HepG2 (cell line): Measurements from ENCODE around the gene CD180. TPM values are rescaled to one million over a fixed set of nuclear protein-coding genes. Genes with fewer than 3 reads are reported as not detected.

Experiments
- ATAC-seq: fragments of 200-7000 bp; cut with Tn5 transposase; 3 replicates; pipeline ENCODE4 v1.9.1; 2020; ENCODE audit warnings: mild to moderate bottlenecking, moderate library complexity
- BruUV-seq: library from RNA; stranded (reverse); fragments of 400-500 nt; replicated peaks from 2 replicates; lab custom pipeline; 2021; lab: Mats Ljungman, UMichigan
- CTCF ChIA-PET: fragments of 300-600 bp; formaldehyde crosslinking; extraction: SDS; loops from one replicate; lab custom pipeline; 2021; ENCODE audit warnings: low total read pairs, inconsistent platforms, low intra/inter-chr PET ratio; lab: Yijun Ruan, JAX
- POLR2A ChIA-PET: fragments of 350-600 bp; sonication (Branson Sonifier 250); formaldehyde crosslinking; loops from one replicate; lab custom pipeline; 2020; ENCODE audit warnings: antibody characterized with exemption, inconsistent platforms; lab: Yijun Ruan, JAX
- DNase-seq: peaks from one replicate; pipeline ENCODE4 v3.0.0-alpha.2; 2015; ENCODE audit warnings: low spot score
- FAIRE-seq: peaks from 3 replicates; lab custom pipeline; 2011; peaks lifted over from hg19 to GRCh38; lab: Jason Lieb, UNC
- H2AFZ ChIP-seq: one replicate; pipeline ENCODE4 v1.6.1; 2011; ENCODE audit warnings: low read length, inconsistent platforms
- H3K27ac ChIP-seq: fragments of 300-600 bp; 3 replicates; pipeline ENCODE4 v1.8.0; 2011; ENCODE audit warnings: mixed run types, mild to moderate bottlenecking, mixed read lengths, low read length, inconsistent platforms; ENCODE audit not compliant: insufficient read depth; ENCODE audit errors: extremely low read length
- H3K27me3 ChIP-seq, 2 experiments: fragments of 200-600 bp in 1 of 2; 2 replicates in 1 of 2; 3 replicates in 1 of 2; pipeline versions ENCODE4 v1.6.0 to v1.8.0; 2011; ENCODE audit warnings: low read length in 2 of 2, mild to moderate bottlenecking in 2 of 2, moderate library complexity in 2 of 2, inconsistent platforms in 1 of 2; ENCODE audit not compliant: insufficient read depth in 2 of 2, control insufficient read depth in 1 of 2
- H3K36me3 ChIP-seq, 2 experiments: fragments of 200-600 bp in 1 of 2; replicated peaks in 1 of 2; 2 replicates in 1 of 2; 3 replicates in 1 of 2; pipeline versions ENCODE4 v1.5.1 to v1.8.0; 2011; ENCODE audit warnings: low read length in 2 of 2, inconsistent platforms in 1 of 2; ENCODE audit not compliant: insufficient read depth in 2 of 2, control insufficient read depth in 1 of 2
- H3K4me1 ChIP-seq: 2 replicates; pipeline ENCODE4 v1.5.1; 2012; ENCODE audit warnings: low read length, inconsistent platforms; ENCODE audit not compliant: insufficient read depth
- H3K4me2 ChIP-seq: 2 replicates; pipeline ENCODE4 v1.6.0; 2011; ENCODE audit warnings: low read depth, low read length, inconsistent platforms
- H3K4me3 ChIP-seq, 3 experiments: fragments of 200-600 bp in 1 of 3; sonication (generic), shearing (Covaris generic) in 1 of 3; replicated peaks in 1 of 3; 2 replicates each; pipeline ENCODE4 v1.5.1; 2011 to 2016; ENCODE audit warnings: low read length in 3 of 3, inconsistent platforms in 2 of 3, low read depth in 2 of 3, mild to moderate bottlenecking in 2 of 3, control low read depth in 1 of 3, mixed read lengths in 1 of 3; ENCODE audit not compliant: insufficient read depth in 1 of 3
- H3K79me2 ChIP-seq: one replicate; pipeline ENCODE4 v1.6.1; 2011; ENCODE audit warnings: low read length, inconsistent platforms; ENCODE audit not compliant: insufficient read depth
- H3K9ac ChIP-seq: 2 replicates; pipeline ENCODE4 v1.6.0; 2011; ENCODE audit warnings: mild to moderate bottlenecking, low read depth, low read length, inconsistent platforms; ENCODE audit not compliant: insufficient read depth
- H3K9me3 ChIP-seq: 2 replicates; pipeline ENCODE4 v1.5.1; 2012; ENCODE audit warnings: mild to moderate bottlenecking, low read length
- H4K20me1 ChIP-seq: 2 replicates; pipeline ENCODE4 v1.6.0; 2011; ENCODE audit warnings: inconsistent platforms, mild to moderate bottlenecking, low read length, moderate library complexity; ENCODE audit not compliant: insufficient read depth
- ARNT2 ChIP-seq: sonication (generic); formaldehyde crosslinking; IDR thresholded peaks from 2 replicates; pipeline ENCODE4 v1.8.0; 2022; ENCODE audit warnings: mild to moderate bottlenecking, low read depth, missing genetic modification reagents, moderate library complexity
- KMT2A ChIP-seq: sonication (generic); formaldehyde crosslinking; IDR thresholded peaks from 2 replicates; pipeline ENCODE4 v1.4.0; 2020; ENCODE audit warnings: missing genetic modification reagents
- ZNF572 ChIP-seq: sonication (generic); formaldehyde crosslinking; IDR thresholded peaks from 2 replicates; pipeline ENCODE4 v1.5.1; 2020; ENCODE audit warnings: mild to moderate bottlenecking, missing genetic modification reagents
- WGBS: methylation state at CpG from one replicate; pipeline ENCODE4 v1.1.6; 2017; ENCODE audit warnings: low lambda C conversion rate; 5-methylcytosine and 5-hydroxymethylcytosine counted together
- in situ Hi-C: cut with HindIII; loops from 2 replicates; pipeline ENCODE4 v1.10.0; 2017; ENCODE audit warnings: low pct_unique_long_range_greater_than_20kb; ENCODE audit not compliant: extremely low pct_ligation_motif_present
- intact Hi-C: fragments of 100-400 bp; cut with micrococcal nuclease; formaldehyde crosslinking; loops from one replicate; pipeline ENCODE4 v1.10.0; 2022; ENCODE audit not compliant: unreplicated experiment
- polyA plus RNA-seq, 8 experiments: library from polyadenylated mRNA; depleted of rRNA in 3 of 8; stranded (reverse) in 7 of 8; unstranded in 1 of 8; fragments of >200 nt; fragmentation: Illumina TruSeq in 4 of 8; extraction: Trizol in 4 of 8; gene quantifications; 2 replicates each; pipeline versions ENCODE4 v1.2.1 to v1.2.3, GENCODE V29; 2011 to 2016; ENCODE audit warnings: low read depth in 4 of 8, missing spikeins in 1 of 8, mixed read lengths in 1 of 8; ENCODE audit not compliant: insufficient read depth in 1 of 8
- total RNA-seq, 5 experiments: library from RNA; depleted of rRNA; stranded (reverse); fragments of >200 nt; fragmentation: Illumina TruSeq; extraction: Trizol; gene quantifications; 2 replicates each; pipeline ENCODE4 v1.2.3, GENCODE V29; 2016; ENCODE audit warnings: low read depth in 1 of 5
- TF ChIP-seq, protein P1 (sequence below): IDR thresholded peaks from 2 replicates; pipeline ENCODE4 v1.6.1; 2016; ENCODE audit warnings: missing compliant biosample characterization, missing genetic modification reagents, borderline replicate concordance
- TF ChIP-seq, protein P2 (sequence below): sonication (generic); formaldehyde crosslinking; IDR thresholded peaks from 2 replicates; pipeline ENCODE4 v1.8.1; 2023; ENCODE audit warnings: mild to moderate bottlenecking, inconsistent platforms, moderate library complexity, missing genetic modification reagents, borderline replicate concordance

The CD180 gene
- total and polyA plus RNA-seq, 2 of the 13 experiments (the other 11 are each of a cell fraction or from before 2014, with no cell fraction given): not detected

DNA sequence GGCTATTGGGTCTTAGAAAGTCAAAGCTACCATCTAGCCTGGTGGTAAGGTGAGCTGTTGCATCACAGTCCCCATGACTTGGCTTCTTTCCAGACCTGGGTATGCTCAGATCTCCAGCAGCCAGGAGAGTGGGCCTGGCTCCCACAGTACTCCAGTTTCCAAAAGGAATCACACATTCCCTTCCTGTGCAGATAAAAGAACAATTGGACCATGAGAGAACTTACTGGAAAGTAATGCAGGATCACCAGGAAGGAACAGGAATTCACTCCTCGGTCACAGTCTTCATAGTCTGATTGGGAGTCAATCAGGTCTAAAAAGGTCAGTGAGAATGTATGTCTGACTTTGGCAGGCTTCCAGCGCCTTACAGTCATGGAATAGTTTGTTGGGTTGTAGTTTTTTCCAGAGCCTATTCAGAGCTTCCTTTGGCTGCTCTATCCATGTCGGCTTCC, 47.8 kb upstream of the CD180 start (continued):
- TF ChIP-seq, protein P1, sequence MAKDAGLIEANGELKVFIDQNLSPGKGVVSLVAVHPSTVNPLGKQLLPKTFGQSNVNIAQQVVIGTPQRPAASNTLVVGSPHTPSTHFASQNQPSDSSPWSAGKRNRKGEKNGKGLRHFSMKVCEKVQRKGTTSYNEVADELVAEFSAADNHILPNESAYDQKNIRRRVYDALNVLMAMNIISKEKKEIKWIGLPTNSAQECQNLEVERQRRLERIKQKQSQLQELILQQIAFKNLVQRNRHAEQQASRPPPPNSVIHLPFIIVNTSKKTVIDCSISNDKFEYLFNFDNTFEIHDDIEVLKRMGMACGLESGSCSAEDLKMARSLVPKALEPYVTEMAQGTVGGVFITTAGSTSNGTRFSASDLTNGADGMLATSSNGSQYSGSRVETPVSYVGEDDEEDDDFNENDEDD: no peak

DNA sequence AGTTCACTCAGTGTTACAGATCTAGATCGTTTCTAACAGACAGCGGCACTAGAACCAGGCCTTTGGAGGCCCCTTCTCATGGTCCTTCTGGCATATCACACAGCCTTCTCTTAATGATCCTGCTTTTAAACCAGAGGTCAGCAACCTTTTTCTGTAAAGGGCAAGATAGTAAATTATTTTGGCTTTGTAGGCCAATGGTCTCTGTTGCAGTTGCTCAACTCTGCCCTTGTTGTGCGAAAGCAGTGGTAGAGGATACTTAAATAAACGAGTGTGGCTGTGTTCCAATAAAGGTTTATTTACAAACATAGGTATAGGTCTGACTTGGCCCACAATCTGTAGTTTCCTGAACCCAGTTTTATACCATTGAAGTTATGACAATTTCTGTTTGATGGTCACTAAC, 47.3 kb upstream of the CD180 start:
- CTCF ChIA-PET: interaction anchor here (1.3 kb wide), 1 partner anchor 1008 kb away, joined by 3 read pairs; no protein-coding TSS in a partner anchor

More for the DNA sequence above, 47.3 kb upstream of the CD180 start:
- Histone ChIP-seq H3K4me2 (no peak overlapping the region), H4K20me1 (no peaks in the 10 kb centered on the region), H3K27ac (no peak overlapping the region), H3K9me3 (no peaks in the 10 kb centered on the region), H3K79me2 (no peaks in the 10 kb centered on the region), H3K4me3 (no peak overlapping the region), H2AFZ (no peak overlapping the region), H3K4me1 (peaks cover 13% of the 10 kb centered on the region), H3K36me3 (no peaks in the 10 kb centered on the region), H3K27me3 (no peaks in the 10 kb centered on the region), H3K9ac (no peak overlapping the region)
- WGBS: 51% methylated on average over 4 of the region's 4 CpGs
- intact Hi-C loops: loop anchor here (10.0 kb wide), 1 partner anchor 251 kb away; no protein-coding TSS in a partner anchor
- in situ Hi-C loops: no loop called here
- POLR2A ChIA-PET: no interaction called here
- BruUV-seq: no TSS peak
- no peak for DNase-seq
- FAIRE-seq: no peak
- no peak for ATAC-seq
- TF ChIP-seq ARNT2 (CRISPR knock-in tag) (no peak), ZNF572 (CRISPR knock-in tag) (no peak), KMT2A (CRISPR knock-in tag) (no peak)
- TF ChIP-seq, protein P2, sequence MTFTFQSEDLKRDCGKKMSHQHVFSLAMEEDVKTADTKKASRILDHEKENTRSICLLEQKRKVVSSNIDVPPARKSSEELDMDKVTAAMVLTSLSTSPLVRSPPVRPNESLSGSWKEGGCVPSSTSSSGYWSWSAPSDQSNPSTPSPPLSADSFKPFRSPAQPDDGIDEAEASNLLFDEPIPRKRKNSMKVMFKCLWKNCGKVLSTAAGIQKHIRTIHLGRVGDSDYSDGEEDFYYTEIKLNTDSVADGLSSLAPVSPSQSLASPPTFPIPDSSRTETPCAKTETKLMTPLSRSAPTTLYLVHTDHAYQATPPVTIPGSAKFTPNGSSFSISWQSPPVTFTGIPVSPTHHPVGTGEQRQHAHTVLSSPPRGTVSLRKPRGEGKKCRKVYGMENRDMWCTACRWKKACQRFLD (CRISPR knock-in tag): no peak
